HEK293 (cell line): ENCODE measurements around the gene GBX1.

Experiments
- CTCF ChIA-PET: fragments of 350-600 bp; formaldehyde crosslinking; extraction: SDS; loops from one replicate; lab custom pipeline; 2021; ENCODE audit warnings: antibody characterized with exemption; lab: Yijun Ruan, JAX
- POLR2A ChIA-PET: fragments of 300-600 bp; formaldehyde crosslinking; extraction: SDS; loops from one replicate; lab custom pipeline; 2020; ENCODE audit warnings: antibody characterized with exemption, inconsistent platforms; lab: Yijun Ruan, JAX
- H3K27ac ChIP-seq: fragments of 200-500 bp; sonication (Bioruptor generic); 2 replicates; pipeline ENCODE4 v1.5.1; 2014; ENCODE audit warnings: low read depth, low read length, control low read depth, inconsistent platforms; ENCODE audit errors: extremely low read depth
- H3K36me3 ChIP-seq, 2 experiments: fragments of 200-500 bp in 1 of 2; sonication (Bioruptor generic) in 1 of 2; 1 replicate in 1 of 2; 2 replicates in 1 of 2; pipeline ENCODE4 v1.5.1; 2014 to 2017; ENCODE audit warnings: inconsistent platforms in 2 of 2, low read length in 2 of 2; ENCODE audit not compliant: control insufficient read depth in 2 of 2, insufficient read depth in 1 of 2
- H3K4me1 ChIP-seq: fragments of 200-500 bp; sonication (Bioruptor generic); 2 replicates; pipeline ENCODE4 v1.5.1; 2014; ENCODE audit warnings: mild to moderate bottlenecking, low read length, inconsistent platforms; ENCODE audit not compliant: control insufficient read depth, insufficient read depth
- H3K4me3 ChIP-seq: 2 replicates; pipeline ENCODE4 v1.5.1; 2011; ENCODE audit warnings: low read depth, mild to moderate bottlenecking, control low read depth, low read length, moderate library complexity
- H3K9me3 ChIP-seq: fragments of 200-500 bp; sonication (Bioruptor generic); 2 replicates; pipeline ENCODE4 v1.5.1; 2014; ENCODE audit warnings: low read depth, low read length, inconsistent platforms; ENCODE audit not compliant: control insufficient read depth, insufficient read depth
- REPIN1 ChIP-seq: fragments of 450-650 bp; formaldehyde crosslinking; IDR thresholded peaks from 2 replicates; pipeline ENCODE4 v1.5.1; 2017; ENCODE audit warnings: missing biosample characterization, missing genetic modification characterization, low read depth
- SP2 ChIP-seq: fragments of 450-650 bp; formaldehyde crosslinking; IDR thresholded peaks from 2 replicates; pipeline ENCODE4 v1.5.1; 2016; ENCODE audit warnings: missing biosample characterization, missing genetic modification characterization
- ZBTB20 ChIP-seq: fragments of 450-650 bp; formaldehyde crosslinking; IDR thresholded peaks from 2 replicates; pipeline ENCODE4 v1.5.1; 2016; ENCODE audit warnings: missing biosample characterization, missing genetic modification characterization
- ZFP3 ChIP-seq: fragments of 450-650 bp; formaldehyde crosslinking; IDR thresholded peaks from 2 replicates; pipeline ENCODE4 v1.5.1; 2016; ENCODE audit warnings: low read depth, missing biosample characterization, missing genetic modification characterization
- ZNF146 ChIP-seq: fragments of 450-650 bp; formaldehyde crosslinking; IDR thresholded peaks from 2 replicates; pipeline ENCODE4 v1.5.1; 2016; ENCODE audit warnings: missing biosample characterization, missing genetic modification characterization
- ZNF398 ChIP-seq: fragments of 450-650 bp; formaldehyde crosslinking; IDR thresholded peaks from 2 replicates; pipeline ENCODE4 v1.5.1; 2017; ENCODE audit warnings: missing biosample characterization, missing genetic modification characterization
- ZNF501 ChIP-seq: fragments of 450-650 bp; formaldehyde crosslinking; IDR thresholded peaks from 2 replicates; pipeline ENCODE4 v1.5.1; 2016; ENCODE audit warnings: missing biosample characterization, missing genetic modification characterization
- ZNF596 ChIP-seq: fragments of 450-650 bp; IDR thresholded peaks from 2 replicates; pipeline ENCODE4 v1.5.0; 2018; ENCODE audit warnings: missing biosample characterization, mild to moderate bottlenecking, missing genetic modification characterization, moderate library complexity
- ZNF600 ChIP-seq: fragments of 450-650 bp; formaldehyde crosslinking; IDR thresholded peaks from 2 replicates; pipeline ENCODE4 v1.5.1; 2016; ENCODE audit warnings: missing biosample characterization, missing genetic modification characterization
- TF ChIP-seq, protein P1 (sequence below): fragments of 450-650 bp; formaldehyde crosslinking; IDR thresholded peaks from 2 replicates; pipeline ENCODE4 v1.5.1; 2016; ENCODE audit warnings: missing biosample characterization, missing genetic modification characterization
- TF ChIP-seq, protein P2 (sequence below): fragments of 450-650 bp; formaldehyde crosslinking; IDR thresholded peaks from 2 replicates; pipeline ENCODE4 v1.5.1; 2016; ENCODE audit warnings: missing biosample characterization, missing genetic modification characterization

GBX1 gene

DNA sequence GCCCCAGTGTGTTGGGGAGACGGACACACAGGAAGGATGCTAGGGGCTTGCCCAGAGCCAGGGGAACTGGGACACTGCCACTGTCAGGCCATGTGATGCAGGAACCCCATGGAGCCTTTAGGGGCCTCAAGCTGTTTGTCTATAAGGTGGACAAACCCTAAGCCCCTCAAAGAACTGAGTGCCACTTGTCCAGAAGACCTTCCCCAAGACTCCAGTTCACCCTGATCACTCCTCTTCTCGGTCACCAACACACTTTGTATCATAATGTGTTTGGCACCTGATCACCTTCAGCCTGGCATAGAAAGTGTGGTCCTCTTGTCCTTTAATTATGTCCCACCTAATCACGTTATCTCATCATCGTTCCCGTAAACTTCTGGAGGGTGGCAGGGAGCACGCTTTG, 42.1 kb upstream of the GBX1 start:
- Histone ChIP-seq H3K9me3 (no peaks in the 10 kb centered on the region), H3K4me3 (no peak overlapping the region), H3K27ac (no peak overlapping the region), H3K4me1 (no peaks in the 10 kb centered on the region), H3K36me3 (peaks cover 3 to 32% of the 10 kb centered on the region in 2 experiments; a peak in 1 of 3 replicates)
- POLR2A ChIA-PET = no interaction called here
- CTCF ChIA-PET = interaction anchor here (1.3 kb wide), 1 partner anchor 85 kb away, joined by 3 read pairs; no protein-coding TSS in a partner anchor
- no peak for TF ChIP-seq ZFP3 (tag by site-specific recombination)
- no peak for TF ChIP-seq ZNF501 (tag by site-specific recombination)

- ChIA-PET POLR2A (interaction anchor here (3.6 kb wide), 1 partner anchor 19 kb away, joined by 15 read pairs; the partner anchor contains the start of gene ABCF2), CTCF (interaction anchor here (0.7 to 1.4 kb wide), 3 partner anchors 33 to 40 kb away, joined by 3 to 11 read pairs (median 6); partner anchors contain the start of gene GBX1)
- Histone ChIP-seq H3K27ac (no peak overlapping the region), H3K36me3 (peaks cover 0 to 20% of the 10 kb centered on the region in 2 experiments; a peak in 1 of 3 replicates), H3K4me1 (no peaks in the 10 kb centered on the region), H3K4me3 (no peak overlapping the region), H3K9me3 (no peaks in the 10 kb centered on the region)
- TF ChIP-seq ZNF600 (tag by site-specific recombination) (0 out of 2 replicates have a peak, but pooled peaks have one; percentile 16), ZNF146 (no peak)
- TF ChIP-seq, protein P1, sequence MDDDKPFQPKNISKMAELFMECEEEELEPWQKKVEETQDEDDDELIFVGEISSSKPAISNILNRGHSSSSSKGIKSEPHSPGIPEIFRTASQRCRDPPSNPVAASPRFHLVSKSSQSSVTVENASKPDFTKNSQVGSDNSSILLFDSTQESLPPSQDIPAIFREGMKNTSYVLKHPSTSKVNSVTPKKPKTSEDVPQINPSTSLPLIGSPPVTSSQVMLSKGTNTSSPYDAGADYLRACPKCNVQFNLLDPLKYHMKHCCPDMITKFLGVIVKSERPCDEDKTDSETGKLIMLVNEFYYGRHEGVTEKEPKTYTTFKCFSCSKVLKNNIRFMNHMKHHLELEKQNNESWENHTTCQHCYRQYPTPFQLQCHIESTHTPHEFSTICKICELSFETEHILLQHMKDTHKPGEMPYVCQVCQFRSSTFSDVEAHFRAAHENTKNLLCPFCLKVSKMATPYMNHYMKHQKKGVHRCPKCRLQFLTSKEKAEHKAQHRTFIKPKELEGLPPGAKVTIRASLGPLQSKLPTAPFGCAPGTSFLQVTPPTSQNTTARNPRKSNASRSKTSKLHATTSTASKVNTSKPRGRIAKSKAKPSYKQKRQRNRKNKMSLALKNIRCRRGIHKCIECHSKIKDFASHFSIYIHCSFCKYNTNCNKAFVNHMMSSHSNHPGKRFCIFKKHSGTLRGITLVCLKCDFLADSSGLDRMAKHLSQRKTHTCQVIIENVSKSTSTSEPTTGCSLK (tag by site-specific recombination) = no peak
Measured at GRCh38 chr7:151208253-151208862, 40.9 kb upstream of the GBX1 start.

DNA sequence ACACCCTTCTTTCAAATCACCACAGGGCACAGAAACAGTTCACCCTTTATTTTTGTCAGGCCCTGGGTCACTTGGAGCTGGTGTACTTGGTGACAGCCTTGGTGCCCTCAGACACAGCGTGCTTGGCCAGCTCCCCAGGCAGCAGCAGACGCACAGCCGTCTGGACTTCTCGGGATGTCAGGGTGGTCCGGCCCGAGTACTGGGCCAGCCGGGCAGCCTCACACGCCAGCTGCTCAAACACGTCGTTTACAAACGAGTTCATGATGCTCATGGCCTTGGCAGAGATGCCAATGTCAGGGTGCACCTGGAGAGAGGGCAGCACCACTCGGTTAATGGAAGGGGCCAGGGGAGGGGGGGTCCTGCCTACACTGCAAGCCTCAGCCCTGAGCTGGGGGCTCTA, 40.3 kb upstream of the GBX1 start:
- H3K27ac ChIP-seq = no peak overlapping the region
- TF ChIP-seq, protein P2, sequence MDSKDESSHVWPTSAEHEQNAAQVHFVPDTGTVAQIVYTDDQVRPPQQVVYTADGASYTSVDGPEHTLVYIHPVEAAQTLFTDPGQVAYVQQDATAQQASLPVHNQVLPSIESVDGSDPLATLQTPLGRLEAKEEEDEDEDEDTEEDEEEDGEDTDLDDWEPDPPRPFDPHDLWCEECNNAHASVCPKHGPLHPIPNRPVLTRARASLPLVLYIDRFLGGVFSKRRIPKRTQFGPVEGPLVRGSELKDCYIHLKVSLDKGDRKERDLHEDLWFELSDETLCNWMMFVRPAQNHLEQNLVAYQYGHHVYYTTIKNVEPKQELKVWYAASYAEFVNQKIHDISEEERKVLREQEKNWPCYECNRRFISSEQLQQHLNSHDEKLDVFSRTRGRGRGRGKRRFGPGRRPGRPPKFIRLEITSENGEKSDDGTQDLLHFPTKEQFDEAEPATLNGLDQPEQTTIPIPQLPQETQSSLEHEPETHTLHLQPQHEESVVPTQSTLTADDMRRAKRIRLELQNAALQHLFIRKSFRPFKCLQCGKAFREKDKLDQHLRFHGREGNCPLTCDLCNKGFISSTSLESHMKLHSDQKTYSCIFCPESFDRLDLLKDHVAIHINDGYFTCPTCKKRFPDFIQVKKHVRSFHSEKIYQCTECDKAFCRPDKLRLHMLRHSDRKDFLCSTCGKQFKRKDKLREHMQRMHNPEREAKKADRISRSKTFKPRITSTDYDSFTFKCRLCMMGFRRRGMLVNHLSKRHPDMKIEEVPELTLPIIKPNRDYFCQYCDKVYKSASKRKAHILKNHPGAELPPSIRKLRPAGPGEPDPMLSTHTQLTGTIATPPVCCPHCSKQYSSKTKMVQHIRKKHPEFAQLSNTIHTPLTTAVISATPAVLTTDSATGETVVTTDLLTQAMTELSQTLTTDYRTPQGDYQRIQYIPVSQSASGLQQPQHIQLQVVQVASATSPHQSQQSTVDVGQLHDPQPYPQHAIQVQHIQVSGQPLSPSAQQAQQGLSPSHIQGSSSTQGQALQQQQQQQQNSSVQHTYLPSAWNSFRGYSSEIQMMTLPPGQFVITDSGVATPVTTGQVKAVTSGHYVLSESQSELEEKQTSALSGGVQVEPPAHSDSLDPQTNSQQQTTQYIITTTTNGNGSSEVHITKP (tag by site-specific recombination) = no peak
- no peak for TF ChIP-seq ZBTB20
- no peak for TF ChIP-seq REPIN1 (tag by site-specific recombination)
- no peak for TF ChIP-seq ZNF398 (tag by site-specific recombination)
- TF ChIP-seq ZNF596 = no peak
- TF ChIP-seq SP2 (tag by site-specific recombination) = no peak
- ChIA-PET CTCF (interaction anchor here (0.6 to 1.4 kb wide), 4 partner anchors 29 to 40 kb away, joined by 3 to 11 read pairs (median 4); partner anchors contain the start of gene GBX1), POLR2A (interaction anchor here (3.6 kb wide), 1 partner anchor 19 kb away, joined by 15 read pairs; the partner anchor contains the start of gene ABCF2)
- H3K36me3 ChIP-seq = peaks cover 0 to 14% of the 10 kb centered on the region in 2 experiments; a peak in 1 of 3 replicates
- H3K4me3 ChIP-seq = no peak overlapping the region
- H3K9me3 ChIP-seq = no peaks in the 10 kb centered on the region
- no peaks in the 10 kb centered on the region for H3K4me1 ChIP-seq
